CMK (cell line): Measurements from ENCODE around the gene GJA9.
"Not testable (repeated sequence)": the region's sequence is repeated elsewhere in the genome, so short reads cannot be mapped to it uniquely, and the experiment has no call there.

Experiments used
- DNase-seq: peaks from one replicate; pipeline ENCODE4 v3.0.0-alpha.2; 2010; ENCODE audit warnings: low read depth

Gene GJA9

DNA sequence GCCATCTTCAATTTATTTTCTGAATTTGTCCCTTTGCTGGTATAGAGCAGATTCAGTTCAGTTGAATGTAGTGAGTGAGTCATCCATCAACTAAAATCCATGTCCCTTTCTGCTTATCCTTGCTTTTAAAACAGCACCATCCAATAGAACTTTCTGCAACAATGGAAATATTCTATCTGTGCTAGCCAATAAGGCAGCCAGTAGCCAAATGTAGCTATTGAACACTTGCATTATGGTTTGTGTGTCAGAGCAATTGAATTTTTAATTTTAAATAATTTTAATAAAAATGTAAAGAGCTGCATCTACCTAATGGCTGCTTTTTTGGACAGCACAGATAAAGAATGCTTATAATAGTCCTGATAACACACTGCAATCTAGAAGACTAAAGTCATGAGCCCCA, at the start of gene GJA9:
Gene GJA9, minus strand, starts transcription at position 101 of the 400 bp plus-strand sequence. CDS start 5,489 bp downstream, outside the sequence.
- DNase-seq: no peak

DNA sequence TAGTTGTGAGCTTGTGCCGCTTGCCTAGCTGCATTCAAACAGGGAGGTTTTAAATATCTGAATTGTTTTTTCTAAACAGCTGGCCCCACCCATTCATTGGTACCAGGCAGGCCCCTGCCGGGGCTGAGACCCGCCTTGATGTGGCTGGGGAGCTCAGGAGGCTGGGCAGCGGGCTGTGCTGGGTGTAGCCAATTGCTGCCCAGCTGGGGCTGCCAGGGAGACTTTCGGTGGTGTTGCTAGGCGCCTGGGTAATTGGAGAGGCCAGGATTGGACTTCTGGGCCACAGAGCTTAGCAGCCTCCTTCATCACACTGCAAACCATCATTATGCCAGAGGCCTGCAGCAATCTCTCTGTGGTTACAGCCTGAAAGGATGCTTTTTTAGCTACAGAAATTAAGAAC, 48.1 kb upstream of the GJA9 start:
- no peak for DNase-seq

- no peak for DNase-seq
These were observed 47.7 kb upstream of the GJA9 start for GRCh38 chr1:38929054-38929453.

GRCh38 chr1:38926091-38926490, 44.7 kb upstream of the GJA9 start:
- DNase-seq: no peak

- DNase-seq: no peak
These were observed 44.0 kb upstream of the GJA9 start for GRCh38 chr1:38925391-38925790.

- DNase-seq: no peak
These were observed 42.2 kb upstream of the GJA9 start for GRCh38 chr1:38923607-38924006.

GRCh38 chr1:38919130-38919529, 37.7 kb upstream of the GJA9 start:
- no peak for DNase-seq

DNA sequence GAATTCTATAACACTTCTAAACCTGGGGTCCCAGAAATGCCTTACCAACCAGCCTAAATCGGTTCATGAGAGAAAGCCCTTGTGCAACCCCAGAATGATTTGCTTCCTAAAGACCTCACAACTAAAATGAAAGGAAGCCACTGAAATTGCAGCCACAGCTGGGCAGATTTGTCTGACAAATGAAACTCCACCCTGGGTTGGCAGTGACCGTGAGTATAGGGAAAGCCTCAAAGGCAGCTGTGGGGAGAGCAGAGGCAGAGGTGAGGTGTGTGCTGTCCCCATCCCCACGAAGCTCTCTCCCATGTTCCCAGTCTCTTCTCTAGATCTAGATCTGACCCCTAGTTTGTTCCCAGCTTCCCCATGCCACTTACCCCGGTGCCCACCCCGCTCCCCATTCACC, 37.2 kb upstream of the GJA9 start:
- DNase-seq: no peak

GRCh38 chr1:38917772-38918171, 36.4 kb upstream of the GJA9 start:
- DNase-seq: no peak

- peak; percentile 53 for DNase-seq
These were observed 36.0 kb upstream of the GJA9 start for GRCh38 chr1:38917337-38917736.

- peak; percentile 84 for DNase-seq
These were observed 34.1 kb upstream of the GJA9 start for GRCh38 chr1:38915352-38915948.

DNA sequence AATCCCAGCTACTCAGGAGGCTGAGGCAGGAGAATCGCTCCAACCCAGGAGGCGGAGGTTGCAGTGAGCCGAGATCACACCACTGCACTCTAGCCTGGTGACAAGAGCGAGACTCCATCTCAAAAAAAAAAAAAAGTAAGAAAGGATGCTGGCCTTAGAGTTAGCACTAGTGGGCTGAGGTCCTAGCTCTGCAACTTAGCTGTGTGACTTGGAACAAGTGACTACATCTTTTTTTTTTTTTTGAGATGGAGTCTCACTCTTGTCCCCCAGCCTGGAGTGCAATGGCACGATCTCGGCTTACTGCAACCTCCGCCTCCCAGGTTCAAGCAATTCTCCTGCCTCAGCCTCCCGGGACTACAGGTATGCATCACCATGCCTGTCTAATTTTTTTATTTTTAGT, 33.5 kb upstream of the GJA9 start:
- DNase-seq: not testable (repeated sequence)

DNA sequence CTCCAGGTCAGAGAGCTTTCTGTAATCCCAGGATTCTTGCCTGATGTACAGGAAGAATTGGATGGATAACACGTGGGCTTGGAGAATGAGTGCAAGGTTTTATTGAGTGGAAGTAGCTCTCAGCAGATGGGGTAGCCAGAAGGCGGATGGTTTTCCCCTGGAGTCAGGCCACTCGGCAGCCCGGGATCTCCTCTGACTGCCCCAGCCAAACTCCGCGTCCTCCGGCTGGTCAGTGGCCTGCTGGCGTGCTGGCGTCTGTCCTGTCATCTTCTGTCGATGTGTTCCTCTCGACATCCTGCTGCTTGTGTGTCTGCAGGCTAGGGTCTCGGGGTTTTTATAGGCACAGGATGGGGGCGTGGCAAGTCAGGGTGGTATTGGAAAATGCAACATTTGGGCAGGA, 27.4 kb upstream of the GJA9 start:
- DNase-seq: no peak

DNA sequence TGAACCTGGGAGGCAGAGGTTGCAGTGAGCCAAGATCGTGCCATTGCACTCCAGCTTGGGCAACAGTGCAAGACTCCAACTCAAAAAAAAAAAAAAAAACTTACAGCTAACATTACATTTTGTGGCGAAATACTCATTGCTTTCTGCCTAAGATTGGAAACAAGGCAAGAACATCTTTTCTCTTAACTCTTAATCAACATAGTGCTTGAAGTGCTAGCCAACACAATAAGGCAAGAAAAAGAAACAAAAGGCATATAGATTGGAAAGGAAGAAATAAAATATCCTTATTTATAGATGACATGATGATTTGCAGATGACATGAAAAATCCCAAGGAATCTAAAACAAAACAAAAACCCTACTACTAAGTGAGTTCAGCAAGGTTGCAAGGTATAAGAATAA, 24.6 kb upstream of the GJA9 start:
- no peak for DNase-seq

GRCh38 chr1:38899560-38899959, 18.2 kb upstream of the GJA9 start:
- DNase-seq: no peak

- DNase-seq: no peak
These were observed 17.4 kb upstream of the GJA9 start for GRCh38 chr1:38898653-38899230.

DNA sequence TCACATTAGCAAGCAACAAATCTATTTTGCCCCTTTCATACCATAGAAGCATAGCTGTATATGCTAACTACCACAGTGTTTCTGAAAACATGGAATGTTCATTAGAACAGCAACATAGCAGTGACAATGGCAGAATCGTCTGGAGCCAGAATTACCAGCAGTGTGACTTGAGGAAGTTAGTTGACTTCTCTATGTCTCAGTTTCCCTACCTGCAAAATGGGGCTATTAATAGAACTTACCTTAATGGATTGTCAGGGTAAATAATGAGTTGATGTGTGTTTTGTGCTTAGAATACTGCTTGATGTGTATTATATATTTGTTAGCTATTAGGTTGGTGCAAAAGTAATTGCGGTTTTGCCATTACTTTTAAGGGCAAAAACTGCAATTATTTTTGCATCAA, 14.8 kb upstream of the GJA9 start:
- DNase-seq: no peak

GRCh38 chr1:38892976-38893375, 11.6 kb upstream of the GJA9 start:
- no peak for DNase-seq

DNA sequence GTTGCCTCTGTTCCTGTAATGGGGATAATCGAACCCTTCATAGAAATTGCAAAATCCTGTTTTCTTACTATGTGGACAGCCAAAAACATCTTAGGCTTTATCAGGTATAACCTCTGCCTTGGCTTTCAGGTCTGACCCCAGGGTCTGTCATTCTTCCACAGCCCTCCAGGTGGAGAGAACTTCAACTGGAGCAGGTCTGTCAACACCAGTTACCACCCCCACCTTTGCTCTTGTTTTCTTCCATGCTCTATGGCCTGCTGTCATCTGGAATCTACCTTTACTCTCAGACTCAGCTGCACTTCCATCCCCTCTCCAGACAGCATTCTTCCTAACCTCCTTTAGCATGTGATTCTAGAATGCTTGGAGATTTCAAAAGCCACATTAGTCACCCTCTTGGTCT, 10.4 kb upstream of the GJA9 start:
- no peak for DNase-seq

- DNase-seq: no peak
These were observed 8.2 kb upstream of the GJA9 start for GRCh38 chr1:38889589-38889988.

DNA sequence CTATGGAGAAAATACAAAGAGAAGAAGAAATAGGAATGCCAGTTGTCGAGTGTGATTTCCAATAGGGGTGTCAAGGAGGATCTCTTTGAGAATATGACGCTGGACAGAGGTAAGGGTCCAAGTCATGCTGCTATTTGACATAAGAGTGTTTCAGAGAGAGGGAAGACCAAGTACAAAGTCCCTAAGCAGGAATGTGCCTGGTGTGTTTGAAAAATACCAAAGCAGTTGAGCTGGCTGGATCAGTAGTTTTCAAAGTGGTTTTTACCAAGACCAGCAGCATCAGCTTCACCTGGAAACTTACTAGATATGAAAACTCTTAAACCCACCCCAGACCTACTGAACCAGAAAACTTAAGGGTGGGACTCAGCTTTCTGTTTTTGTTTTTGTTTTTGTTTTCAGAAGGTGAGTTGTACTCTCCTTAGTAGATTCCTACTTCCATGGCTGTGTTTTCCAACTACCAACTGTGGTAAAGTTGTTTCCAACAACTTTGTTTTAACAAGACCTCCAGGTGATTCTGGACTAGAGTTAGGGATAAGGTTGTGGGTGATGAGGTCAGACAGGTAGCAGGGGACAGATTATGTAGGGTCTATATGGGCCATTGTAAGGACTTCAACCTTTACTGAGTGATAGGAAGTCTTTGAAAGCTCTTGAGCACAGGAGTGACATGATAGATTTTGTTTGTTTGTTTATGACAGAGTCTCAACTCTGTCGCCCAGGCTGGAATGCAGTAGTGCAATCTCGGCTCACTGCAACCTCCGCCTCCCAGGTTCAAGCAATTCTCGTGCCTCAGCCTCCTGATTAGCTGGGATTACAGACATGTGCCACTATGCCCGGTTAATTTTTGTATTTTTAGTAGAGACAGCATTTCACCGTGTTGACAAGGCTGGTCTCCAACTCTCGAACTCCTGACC, 7.3 kb upstream of the GJA9 start:
- DNase-seq: no peak

GRCh38 chr1:38885092-38885491, 3.7 kb upstream of the GJA9 start:
- no peak for DNase-seq

DNA sequence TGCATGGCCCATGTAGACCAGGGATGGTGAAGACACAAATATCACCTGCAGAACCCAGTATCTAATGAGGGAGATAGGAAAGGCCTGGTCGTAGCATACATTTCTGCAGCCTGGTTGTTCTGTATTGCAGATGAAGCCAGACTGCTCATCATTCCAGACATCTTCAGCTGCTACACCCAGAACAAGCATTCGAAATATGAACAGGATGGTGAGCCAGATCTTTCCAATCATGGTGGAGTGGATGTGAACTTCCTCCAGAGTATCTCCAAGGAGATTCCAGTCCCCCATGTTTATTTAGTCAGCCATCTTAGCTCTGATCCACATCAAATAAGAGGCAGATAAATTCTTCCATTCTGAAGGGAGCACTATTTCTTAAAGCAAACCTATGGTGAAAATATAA, 5.6 kb downstream of the GJA9 start:
- no peak for DNase-seq
